Muscle of leg (tissue), 11 donors: Measurements from ENCODE around the gene DIP2B. TPM values are rescaled to one million over a fixed set of nuclear protein-coding genes. Genes with fewer than 3 reads are reported as not detected.

Experiments used
- DNase-seq: peaks from one replicate; pipeline ENCODE4 v3.0.0; 2013
- H3K27ac ChIP-seq: one replicate; pipeline ENCODE4 v1.5.1; 2013; ENCODE audit warnings: mild to moderate bottlenecking, low read length, control low read depth
- H3K27me3 ChIP-seq: one replicate; pipeline ENCODE4 v1.6.1; 2013; ENCODE audit warnings: low read length; ENCODE audit not compliant: control insufficient read depth, insufficient read depth
- H3K36me3 ChIP-seq: one replicate; pipeline ENCODE4 v1.6.1; 2013; ENCODE audit warnings: low read length; ENCODE audit not compliant: control insufficient read depth, insufficient read depth
- H3K4me1 ChIP-seq: one replicate; pipeline ENCODE4 v1.6.1; 2013; ENCODE audit warnings: low read length; ENCODE audit not compliant: control insufficient read depth, insufficient read depth
- H3K4me3 ChIP-seq: one replicate; pipeline ENCODE4 v1.5.1; 2013; ENCODE audit warnings: low read length, control low read depth
- H3K9me3 ChIP-seq: replicated peaks from 2 replicates; pipeline ENCODE4 v1.6.1; 2013; ENCODE audit warnings: low read depth, low read length; ENCODE audit not compliant: control insufficient read depth
- WGBS: methylation state at CpG from one replicate; pipeline ENCODE4 v1.1.5; 2013; ENCODE audit warnings: missing lambda C conversion rate; ENCODE audit not compliant: insufficient coverage; 5-methylcytosine and 5-hydroxymethylcytosine counted together
- polyA plus RNA-seq, 8 donors: library from polyadenylated mRNA; unstranded; fragments of 120-200 nt; gene quantifications; one replicate each; pipeline versions ENCODE4 v1.2.1 to v1.2.3, GENCODE V29; 2013; ENCODE audit warnings: inconsistent platforms in 1 of 8, low replicate concordance in 1 of 8; ENCODE audit not compliant: insufficient read length in 8 of 8, insufficient read depth in 1 of 8
- total RNA-seq: library from RNA; stranded (reverse); fragments of 120-200 nt; gene quantifications from one replicate; pipeline ENCODE4 v1.2.4, GENCODE V29; 2013

DIP2B gene
- total and polyA plus RNA-seq, 9 donors = 13.2 to 27.2 (median 21.2) TPM

- DNase-seq = no peak
- WGBS = 100% methylated on average over 1 of the region's 2 CpGs
- H3K27ac ChIP-seq = no peak overlapping the region
These were observed 282.8 kb downstream of the DIP2B start for GRCh38 chr12:50787618-50788017.

DNA sequence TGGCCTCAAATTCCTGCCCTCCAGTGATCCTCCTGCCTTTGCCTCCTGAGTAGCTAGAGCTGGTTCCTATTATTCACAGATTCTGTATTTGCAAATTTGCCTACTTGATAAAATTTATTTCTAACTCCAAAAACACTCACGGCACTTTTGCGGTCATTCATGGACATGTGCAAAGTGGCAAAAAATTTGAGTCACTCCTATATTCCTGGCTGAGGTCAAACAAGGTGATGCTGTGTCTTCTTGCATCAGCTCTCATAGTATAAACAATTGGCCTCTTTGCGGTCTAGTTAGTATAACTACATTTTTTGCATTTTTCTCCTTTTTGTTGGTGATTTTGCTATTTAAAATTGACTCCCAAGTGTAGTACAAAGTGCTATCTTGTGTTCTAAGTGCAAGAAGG lies 283.8 kb downstream of the DIP2B start:
- no peak for DNase-seq

More at GRCh38 chr12:50787618-50788017, 282.8 kb downstream of the DIP2B start:
- Histone ChIP-seq H3K4me1 (no peaks in the 10 kb centered on the region), H3K4me3 (no peak overlapping the region), H3K9me3 (peaks cover 7% of the 10 kb centered on the region), H3K27me3 (no peaks in the 10 kb centered on the region), H3K36me3 (peaks cover 10% of the 10 kb centered on the region)

DNA sequence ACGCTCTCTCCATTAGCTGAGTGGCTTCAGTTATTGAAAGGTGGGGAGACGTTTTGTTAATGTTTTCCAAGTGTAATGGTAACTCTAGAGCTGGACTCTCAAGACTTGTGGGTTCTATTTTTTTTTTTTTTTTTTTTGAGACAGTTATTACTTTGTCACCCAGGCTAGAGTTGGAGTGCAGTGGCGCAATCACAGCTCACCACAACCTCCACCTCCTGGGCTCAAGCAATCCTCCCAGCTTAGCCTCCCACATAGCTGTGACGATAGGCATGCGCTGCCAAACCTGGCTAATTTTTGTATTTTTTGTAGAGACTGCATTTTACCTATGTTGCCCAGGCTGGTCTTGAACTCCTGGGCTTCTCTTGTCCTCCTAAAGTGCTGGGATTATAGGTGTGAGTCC lies 285.3 kb downstream of the DIP2B start:
- no peak for DNase-seq
- H3K36me3 ChIP-seq = peaks cover 10% of the 10 kb centered on the region
- peaks cover 7% of the 10 kb centered on the region for H3K9me3 ChIP-seq
- no peak overlapping the region for H3K27ac ChIP-seq
- no peaks in the 10 kb centered on the region for H3K4me1 ChIP-seq
- no CpG with 5 or more reads among the region's 5 CpGs for WGBS
- H3K4me3 ChIP-seq = no peak overlapping the region
- no peaks in the 10 kb centered on the region for H3K27me3 ChIP-seq

More for the DNA sequence above, 283.8 kb downstream of the DIP2B start:
- 100% methylated on average over 2 of the region's 3 CpGs for WGBS
- Histone ChIP-seq H3K27me3 (no peaks in the 10 kb centered on the region), H3K27ac (no peak overlapping the region), H3K4me3 (no peak overlapping the region), H3K9me3 (peaks cover 7% of the 10 kb centered on the region), H3K36me3 (peaks cover 10% of the 10 kb centered on the region), H3K4me1 (no peaks in the 10 kb centered on the region)

Other genes with a start within 250 kb of the DIP2B start
- gene LIMA1, start 221.5 kb upstream of the DIP2B start, total RNA-seq = 98.6 TPM
- gene LIMA1, start 221.5 kb upstream of the DIP2B start, polyA plus RNA-seq = 100 to 1,000 TPM in 5 of 8 donors, 10 to 100 TPM in 3; 89.5 to 125 (median 101) TPM
- gene FAM186A, start 108.4 kb upstream of the DIP2B start, total RNA-seq = not detected
- gene FAM186A, start 108.4 kb upstream of the DIP2B start, polyA plus RNA-seq = 1 to 10 TPM in 1 of 8 donors, under 1 TPM in 7; 0.08 to 1.2 (median 0.22) TPM
- 24.7 TPM for gene LARP4, start 104.1 kb upstream of the DIP2B start, total RNA-seq
- 10 to 100 TPM; 15.1 to 24.1 (median 21.4) TPM for gene LARP4, start 104.1 kb upstream of the DIP2B start, polyA plus RNA-seq